AG04450 (cell line): ENCODE measurements around the gene THADA. TPM values are rescaled to one million over a fixed set of nuclear protein-coding genes. Genes with fewer than 3 reads are reported as not detected.

Source experiments
- CTCF ChIA-PET: fragments of 300-600, 350-600 bp; formaldehyde crosslinking; extraction: SDS; loops from one replicate; lab custom pipeline; 2022; ENCODE audit warnings: antibody characterized with exemption, inconsistent platforms; lab: Charles Lee
- POLR2A ChIA-PET: fragments of 350-600 bp; formaldehyde crosslinking; extraction: SDS; loops from one replicate; lab custom pipeline; 2021; ENCODE audit warnings: antibody characterized with exemption, inconsistent platforms; lab: Yijun Ruan, JAX
- DNase-seq: peaks from one replicate; pipeline ENCODE4 v3.0.0-alpha.2; 2011; ENCODE audit warnings: low read depth, low spot score
- H3K27ac ChIP-seq: one replicate; pipeline ENCODE4 v1.5.1; 2012; ENCODE audit warnings: low read depth, low read length, control low read depth
- H3K27me3 ChIP-seq: one replicate; pipeline ENCODE4 v1.6.0; 2012; ENCODE audit warnings: low read length; ENCODE audit not compliant: control insufficient read depth, insufficient read depth
- H3K4me3 ChIP-seq: 2 replicates; pipeline ENCODE4 v1.5.1; 2011; ENCODE audit warnings: mild to moderate bottlenecking, low read depth, low read length, control low read depth
- H3K9me3 ChIP-seq: 2 replicates; pipeline ENCODE4 v1.5.1; 2012; ENCODE audit warnings: low read length; ENCODE audit not compliant: control insufficient read depth, insufficient read depth
- CTCF ChIP-seq: IDR thresholded peaks from 2 replicates; pipeline ENCODE4 v1.5.1; 2011; ENCODE audit warnings: low read depth, low read length, control low read depth, inconsistent platforms
- polyA plus RNA-seq: library from polyadenylated mRNA; depleted of rRNA; stranded (reverse); fragments of >200 nt; gene quantifications from 2 replicates; pipeline ENCODE4 v1.2.3, GENCODE V29; 2011

Gene THADA
- polyA plus RNA-seq, 1 experiment: 15.0 TPM

GRCh38 chr2:43540021-43540779, 55.6 kb downstream of the THADA start:
- H3K9me3 ChIP-seq: no peaks in the 10 kb centered on the region
- peak; percentile 72 for DNase-seq
- ChIA-PET POLR2A (interaction anchor here (1.1 to 1.5 kb wide), 3 partner anchors 22 to 695 kb away, joined by 5 read pairs; no protein-coding TSS in a partner anchor), CTCF (interaction anchor here (0.7 to 4.5 kb wide), 11 partner anchors 27 to 712 kb away, joined by 3 to 34 read pairs (median 12); partner anchors contain the start of gene ZFP36L2)
- no peaks in the 10 kb centered on the region for H3K27me3 ChIP-seq
- no peak for TF ChIP-seq CTCF
- no peak overlapping the region for H3K4me3 ChIP-seq
- H3K27ac ChIP-seq: peak overlapping the region; percentile 78

GRCh38 chr2:43539436-43539835, 56.4 kb downstream of the THADA start:
- no peak for TF ChIP-seq CTCF
- H3K27me3 ChIP-seq: no peaks in the 10 kb centered on the region
- CTCF ChIA-PET: interaction anchor here (0.6 to 4.5 kb wide), 6 partner anchors 38 to 711 kb away, joined by 3 to 34 read pairs (median 3); partner anchors contain the start of gene ZFP36L2
- H3K27ac ChIP-seq: no peak overlapping the region
- DNase-seq: no peak
- no peaks in the 10 kb centered on the region for H3K9me3 ChIP-seq
- no peak overlapping the region for H3K4me3 ChIP-seq
- POLR2A ChIA-PET: interaction anchor here (1.1 to 1.4 kb wide), 2 partner anchors 314 to 695 kb away, joined by 5 read pairs; no protein-coding TSS in a partner anchor

- H3K9me3 ChIP-seq: no peaks in the 10 kb centered on the region
- TF ChIP-seq CTCF: no peak
- ChIA-PET CTCF (interaction anchor here (0.6 to 2.2 kb wide), 6 partner anchors 53 to 711 kb away, joined by 3 to 8 read pairs (median 5); no protein-coding TSS in a partner anchor), POLR2A (interaction anchor here (0.7 kb wide), 1 partner anchor 11 kb away, joined by 4 read pairs; no protein-coding TSS in a partner anchor)
- no peak overlapping the region for H3K4me3 ChIP-seq
- H3K27ac ChIP-seq: no peak overlapping the region
- no peak for DNase-seq
- H3K27me3 ChIP-seq: no peaks in the 10 kb centered on the region
Measured at GRCh38 chr2:43538034-43538670, 57.7 kb downstream of the THADA start.

- ChIA-PET POLR2A (no interaction called here), CTCF (interaction anchor here (0.6 to 2.2 kb wide), 4 partner anchors 52 to 724 kb away, joined by 3 to 8 read pairs (median 5); no protein-coding TSS in a partner anchor)
- Histone ChIP-seq H3K9me3 (no peaks in the 10 kb centered on the region), H3K27ac (no peak overlapping the region), H3K27me3 (no peaks in the 10 kb centered on the region), H3K4me3 (no peak overlapping the region)
- DNase-seq: no peak
- no peak for TF ChIP-seq CTCF
Measured at GRCh38 chr2:43537137-43537536, 58.7 kb downstream of the THADA start.
